Measurements from ENCODE around the gene FAAP100.

The FAAP100 gene

DNA sequence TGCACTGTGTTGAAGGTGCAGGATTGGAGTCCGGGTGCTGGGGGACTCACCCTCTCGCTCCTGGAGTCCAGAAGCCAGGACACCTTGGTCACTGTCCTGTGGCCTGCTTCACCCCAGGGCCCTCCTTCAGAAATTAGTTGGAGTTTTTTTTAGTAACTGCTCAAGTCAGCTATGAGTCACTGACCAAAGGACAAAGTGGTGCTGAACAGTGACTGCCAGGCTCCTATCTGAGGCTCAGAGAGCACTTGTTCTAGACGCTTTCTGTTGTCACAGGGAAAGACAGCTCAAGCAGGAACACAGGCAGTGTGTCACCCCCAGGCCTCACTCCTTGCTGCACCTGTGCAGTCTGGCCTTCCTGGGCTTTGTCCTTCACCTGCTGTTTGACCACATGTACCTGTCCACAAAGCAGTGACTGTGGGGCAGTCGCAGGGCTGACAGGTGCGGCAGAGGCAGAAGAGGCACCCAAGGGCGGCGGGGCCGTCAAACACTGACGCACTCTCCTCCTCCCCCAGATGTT, 4.1 kb upstream of the FAAP100 start:
- no peak for DNase-seq (ENCODE audit: low read depth in 2 of 2)

DNA sequence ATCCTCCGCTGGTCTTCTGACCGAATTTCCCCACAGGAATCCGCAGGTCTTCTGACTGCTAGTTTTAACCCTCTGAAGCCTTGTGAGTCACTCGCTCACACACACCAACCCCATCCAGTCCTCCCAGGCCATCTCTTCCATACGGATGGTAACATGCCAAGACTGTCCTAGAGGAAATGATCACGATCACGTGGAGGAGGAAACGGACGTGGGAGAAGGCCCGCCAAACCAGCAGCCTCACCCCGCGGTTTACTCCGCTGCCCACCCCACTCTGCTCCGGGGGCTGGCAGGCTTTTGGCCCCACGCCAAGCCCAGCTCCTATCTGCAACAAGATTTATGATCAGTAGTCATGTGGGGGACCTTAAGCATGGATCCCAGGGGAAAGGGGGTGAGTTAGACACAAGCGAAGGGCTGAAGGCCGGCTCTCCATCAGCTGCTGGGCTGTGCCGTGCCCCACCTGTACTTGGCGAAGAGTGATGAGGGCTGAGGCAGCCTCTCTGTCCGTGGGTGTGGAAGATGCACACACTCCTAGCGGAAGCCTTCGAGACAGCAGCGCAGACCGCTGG, 1.5 kb upstream of the FAAP100 start:
- no peak for DNase-seq (ENCODE audit: low read depth in 2 of 2)

DNA sequence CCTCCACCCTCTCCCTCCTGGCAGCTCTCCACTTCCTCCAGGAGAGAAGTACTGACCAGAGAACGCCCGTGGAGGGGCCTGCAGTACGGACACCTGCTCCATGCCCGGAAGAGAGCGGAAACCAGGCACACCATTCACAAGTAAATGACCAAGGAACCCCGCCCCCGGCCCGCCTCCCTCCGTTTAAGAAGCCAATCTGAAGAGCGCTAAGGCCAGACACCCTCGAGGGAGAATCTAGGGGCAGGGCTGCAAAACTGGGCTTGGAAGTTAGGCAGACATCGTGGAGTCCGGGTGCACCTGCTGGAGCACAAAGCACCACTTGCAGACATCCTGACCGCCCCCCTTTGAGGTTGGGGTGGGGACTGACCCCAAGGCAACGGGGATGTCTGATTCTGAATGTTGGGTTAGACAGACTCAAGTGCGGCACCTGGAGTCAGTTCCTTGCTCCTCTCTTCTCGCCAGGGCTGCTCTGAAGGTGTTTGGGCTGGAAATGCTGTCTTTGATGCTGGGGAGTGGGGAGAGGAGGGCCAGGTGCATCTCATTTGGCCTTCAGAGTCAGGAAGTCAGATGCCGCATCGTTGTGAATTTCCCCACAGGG, 964 bp upstream of the FAAP100 start:
- peak; percentile 46 to 50 for DNase-seq (ENCODE audit: low read depth in 2 of 2)

GRCh38 chr17:81551458-81552243, 502 bp downstream of the FAAP100 start:
- no peak for DNase-seq (ENCODE audit: low read depth in 2 of 2)

- no peak for DNase-seq (ENCODE audit: low read depth in 2 of 2)
Observed at GRCh38 chr17:81550830-81551457, 1.2 kb downstream of the FAAP100 start.

DNA sequence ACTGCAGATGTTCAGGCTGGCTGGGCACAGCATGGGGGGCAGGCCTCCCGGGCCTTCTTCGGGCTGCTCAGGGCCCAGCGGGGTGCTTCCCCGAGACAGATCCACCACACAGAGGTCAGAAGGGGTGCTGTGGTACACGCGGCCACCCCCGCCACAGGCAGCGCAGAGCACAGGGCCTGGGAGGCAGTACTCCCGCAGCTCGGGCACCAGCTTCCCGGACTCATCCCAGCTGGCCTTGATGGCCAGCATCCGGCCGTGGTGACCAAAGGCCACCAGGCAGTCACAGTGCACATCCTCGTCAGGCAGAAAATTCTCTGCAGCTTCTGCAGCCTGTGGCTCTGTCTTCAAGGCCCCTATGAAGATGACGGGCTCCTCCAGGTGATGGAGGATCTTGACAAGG, 1.9 kb downstream of the FAAP100 start:
- DNase-seq (ENCODE audit: low read depth in 2 of 2): no peak

DNA sequence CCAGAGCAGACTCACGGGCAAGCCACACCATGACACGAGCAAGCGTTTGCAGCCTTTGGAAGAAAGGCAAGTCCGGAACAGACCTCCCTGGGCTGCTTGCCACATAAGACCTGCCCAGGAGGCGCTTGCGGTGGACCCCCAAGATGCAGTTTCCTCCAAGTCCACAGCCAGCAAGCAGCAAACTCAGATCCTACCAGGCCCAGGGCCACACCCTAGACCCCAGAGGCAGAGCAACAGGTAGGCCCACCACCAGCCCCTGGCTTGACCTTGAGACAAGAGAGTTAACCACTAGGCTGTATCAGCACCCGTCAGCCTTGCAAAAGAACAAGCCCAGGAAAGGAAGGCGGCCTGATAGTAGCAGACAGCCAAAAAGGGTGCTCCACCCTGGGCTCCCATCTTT, 2.3 kb downstream of the FAAP100 start:
- no peak for DNase-seq (ENCODE audit: low read depth in 2 of 2)

DNA sequence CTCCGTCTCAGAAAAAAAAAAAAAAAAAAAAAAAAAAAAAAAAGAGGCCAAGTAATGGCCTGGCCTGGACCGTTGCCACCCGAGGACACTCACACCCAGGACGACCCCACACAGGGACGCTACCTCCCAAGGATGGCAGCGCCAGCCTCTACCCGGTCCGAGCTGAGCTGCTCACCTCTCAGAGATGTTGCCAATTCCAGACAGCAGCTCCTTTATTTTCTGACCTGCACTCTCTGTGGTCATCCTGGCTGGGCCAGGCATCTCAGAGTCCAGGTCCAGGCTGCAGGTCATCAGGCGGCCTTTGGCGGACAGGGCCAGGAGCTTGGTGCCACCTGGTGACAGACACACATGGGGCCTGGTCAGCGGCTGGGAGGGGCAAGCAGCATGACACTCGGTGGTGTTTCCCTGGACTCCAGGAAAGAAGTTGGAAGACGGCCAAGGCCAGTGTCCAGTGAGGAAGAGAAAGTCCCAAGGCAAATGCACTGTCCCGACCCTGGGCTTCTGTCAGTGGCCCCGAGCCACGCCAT, 3.1 kb downstream of the FAAP100 start:
- DNase-seq (ENCODE audit: low read depth in 2 of 2): no peak

DNA sequence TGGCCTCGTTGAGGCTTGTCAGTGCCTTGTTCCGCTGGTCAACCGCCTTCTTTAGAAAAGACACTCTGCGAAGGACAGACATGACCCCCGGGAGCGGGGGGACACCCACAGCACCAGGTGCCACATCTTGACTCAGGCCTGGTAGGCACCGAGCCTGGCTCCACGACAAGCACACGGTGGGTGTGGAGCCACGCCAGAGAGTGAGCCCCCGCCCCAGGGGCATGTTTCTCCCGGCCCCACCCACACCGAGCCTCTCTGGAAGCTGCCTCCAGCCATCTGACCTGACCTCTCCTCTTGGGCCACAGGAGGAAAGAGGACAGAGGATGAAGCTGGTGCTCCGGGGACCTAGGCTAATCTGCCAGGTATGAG, 4.6 kb downstream of the FAAP100 start:
- no peak for DNase-seq (ENCODE audit: low read depth in 2 of 2)

DNA sequence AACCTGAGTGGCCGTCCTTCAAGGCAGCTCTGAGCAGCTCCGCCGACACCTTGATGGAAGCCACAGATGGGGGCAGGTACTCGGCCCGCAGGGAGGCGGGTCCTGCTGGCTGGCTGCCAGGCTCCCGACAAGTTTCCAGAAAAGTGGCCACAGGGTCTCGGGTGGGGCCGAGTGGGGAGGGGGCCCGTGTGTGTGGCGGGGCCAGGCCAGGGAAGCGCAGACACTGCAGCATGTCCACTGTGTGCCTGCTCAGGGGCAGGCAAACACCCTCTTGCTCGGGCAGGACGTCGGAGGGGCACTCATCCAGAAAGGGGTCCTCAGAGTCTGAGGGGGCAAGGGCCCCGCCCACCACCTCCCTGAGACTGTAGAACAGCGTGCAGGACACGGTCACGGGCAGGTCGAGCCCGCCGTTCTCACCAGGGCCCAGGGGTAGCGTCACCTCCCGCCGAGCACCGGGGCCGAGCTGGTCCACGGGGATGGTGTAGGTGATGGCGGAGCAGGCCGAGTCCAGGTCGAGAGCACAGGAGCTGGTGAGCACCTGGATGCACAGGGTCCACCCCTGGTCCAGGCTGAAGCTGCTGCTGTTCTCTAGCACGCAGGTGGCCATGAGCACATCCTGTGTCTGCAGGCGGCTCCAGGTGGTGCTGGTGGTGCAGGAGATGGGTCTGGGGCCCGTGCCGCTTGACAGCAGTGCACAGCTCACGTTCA, 5.1 kb downstream of the FAAP100 start:
- no peak for DNase-seq (ENCODE audit: low read depth in 2 of 2)

- DNase-seq (ENCODE audit: low read depth in 2 of 2): no peak
Observed at GRCh38 chr17:81545160-81545949, 6.8 kb downstream of the FAAP100 start.

DNA sequence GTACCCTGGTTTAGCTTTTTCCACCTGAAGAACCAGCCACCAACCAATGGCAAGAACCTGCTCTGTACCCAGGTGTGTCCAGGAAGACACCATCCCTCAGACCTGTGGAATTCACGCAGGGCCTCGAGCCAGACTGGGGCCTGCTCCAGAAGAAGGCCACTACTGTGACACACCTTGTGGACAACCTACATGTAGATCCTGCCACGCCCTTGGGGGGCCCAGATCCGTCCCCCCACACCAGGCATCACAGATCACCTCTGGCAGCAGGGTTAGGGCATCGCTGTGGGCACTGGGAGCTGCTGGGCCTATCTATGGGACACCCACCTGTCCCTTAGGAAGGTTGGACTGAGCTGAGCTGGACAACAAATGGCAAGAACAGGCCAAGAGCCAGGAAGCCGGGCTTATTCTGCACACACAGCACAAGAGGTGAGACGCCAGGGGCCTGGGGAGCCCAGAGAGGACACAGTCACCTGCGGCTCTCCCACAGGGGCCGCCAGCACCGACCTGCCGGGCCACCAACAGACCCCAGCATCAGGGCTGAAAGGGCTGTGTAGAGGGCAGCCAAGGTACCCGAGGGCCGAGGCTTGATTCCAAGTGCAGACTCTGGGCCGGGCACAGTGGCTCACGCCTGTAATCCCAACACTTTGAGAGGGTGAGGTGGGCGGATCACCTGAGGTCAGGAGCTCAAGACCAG, 7.7 kb downstream of the FAAP100 start:
- DNase-seq (ENCODE audit: low read depth in 2 of 2): no peak

DNA sequence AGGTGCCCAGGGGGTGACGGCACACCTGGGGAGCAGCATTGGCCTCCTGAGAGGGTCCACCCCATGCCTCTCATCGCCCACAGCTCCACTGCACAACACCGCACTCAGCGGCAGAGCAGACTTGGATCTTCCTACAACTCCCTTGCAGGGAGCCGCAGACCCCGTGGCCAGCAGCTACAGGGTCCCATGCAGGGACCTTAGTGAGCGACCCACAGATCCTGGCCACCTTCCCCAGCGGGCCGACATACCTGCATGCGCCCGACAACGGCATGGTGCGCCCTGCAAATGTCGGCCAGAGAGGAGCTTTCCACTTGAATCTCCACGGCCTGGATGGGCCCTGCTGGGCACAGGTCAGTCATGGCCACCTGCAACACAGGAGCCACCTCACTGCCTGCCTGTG, 8.4 kb downstream of the FAAP100 start:
- DNase-seq (ENCODE audit: low read depth in 2 of 2): no peak

GRCh38 chr17:81543339-81543675, 8.8 kb downstream of the FAAP100 start:
- no peak for DNase-seq (ENCODE audit: low read depth in 2 of 2)

- no peak for DNase-seq (ENCODE audit: low read depth in 2 of 2)
Observed at GRCh38 chr17:81542431-81543338, 9.5 kb downstream of the FAAP100 start.

GRCh38 chr17:81541123-81541522, 11.0 kb downstream of the FAAP100 start:
- no peak for DNase-seq (ENCODE audit: low read depth in 2 of 2)

DNA sequence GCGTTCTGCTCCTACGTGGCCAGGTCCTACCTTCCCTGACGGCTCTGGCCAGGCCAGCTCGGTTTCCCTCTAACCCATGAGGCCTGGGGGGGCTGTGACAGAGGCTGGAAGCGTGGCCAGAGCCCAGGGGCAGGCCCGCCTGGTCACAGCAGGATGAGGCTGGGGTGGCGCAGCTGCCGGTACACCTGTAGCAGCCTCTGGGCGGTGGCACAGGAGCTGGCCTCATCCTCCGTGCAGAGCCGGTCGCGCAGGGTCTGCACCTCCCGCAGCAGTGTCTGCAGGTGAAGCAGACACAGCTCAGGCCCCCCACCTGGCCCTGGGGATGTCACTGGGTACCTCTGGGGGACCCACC, 11.5 kb downstream of the FAAP100 start:
- no peak for DNase-seq (ENCODE audit: low read depth in 2 of 2)

DNA sequence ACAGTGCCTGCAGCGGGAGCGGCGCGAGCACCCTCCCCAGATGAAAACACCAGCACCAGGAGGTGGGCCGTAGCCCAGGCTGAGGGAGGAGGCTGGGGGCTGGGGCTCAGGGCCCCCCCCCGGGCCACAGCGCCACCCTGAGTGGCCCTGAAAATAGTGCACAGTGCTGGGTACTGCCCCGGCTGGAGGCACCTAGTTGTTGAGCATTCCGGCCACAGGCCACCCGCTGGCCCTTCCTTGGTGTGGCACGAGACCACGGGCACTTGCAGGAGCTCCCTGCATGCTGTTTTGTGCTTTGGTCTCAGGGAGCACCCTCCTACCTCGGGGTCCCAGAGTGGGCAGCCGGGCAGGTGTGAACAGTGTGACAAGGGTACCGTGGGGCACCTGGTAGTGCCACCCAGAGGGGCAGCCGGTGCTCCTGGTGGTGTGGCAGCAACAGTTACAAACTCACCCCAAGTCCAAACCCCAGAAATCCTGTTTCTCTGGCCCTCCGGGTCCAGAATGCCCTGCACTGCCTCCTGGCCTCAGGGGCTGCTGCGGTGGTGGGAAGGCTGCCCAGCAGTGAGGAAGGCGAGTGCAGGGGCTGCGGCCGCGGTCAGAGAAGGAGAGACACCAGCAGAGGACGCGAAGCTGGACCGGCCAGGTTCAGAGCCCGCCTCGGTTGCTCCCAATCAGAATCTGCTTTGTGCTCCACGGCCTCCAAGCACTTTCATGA, 12.0 kb downstream of the FAAP100 start:
- no peak for DNase-seq (ENCODE audit: low read depth in 2 of 2)

- no peak for DNase-seq (ENCODE audit: low read depth in 2 of 2)
Observed at GRCh38 chr17:81539571-81539900, 12.6 kb downstream of the FAAP100 start.

Measured in stimulated activated CD8-positive, alpha-beta memory T cell treated with anti-CD3 and anti-CD28 coated beads, Interleukin-15, amount 100 ng/mL, for 4 hours (primary cell).